Endothelial cell of umbilical vein (primary cell): ENCODE results near the gene SCYL2. TPM values are rescaled to one million over a fixed set of nuclear protein-coding genes. Genes with fewer than 3 reads are reported as not detected.
"Not testable (repeated sequence)": the region's sequence is repeated elsewhere in the genome, so short reads cannot be mapped to it uniquely, and the experiment has no call there.

Experiments
- BruUV-seq: library from RNA; stranded (reverse); fragments of 400-500 nt; replicated peaks from 2 replicates; lab custom pipeline; 2021; lab: Mats Ljungman, UMichigan
- CTCF ChIA-PET: fragments of 300-600, 350-600 bp; sonication (Branson Sonifier 250); formaldehyde crosslinking; loops from one replicate; lab custom pipeline; 2021; ENCODE audit warnings: antibody characterized with exemption, inconsistent platforms; lab: Charles Lee
- POLR2A ChIA-PET: fragments of 300-600, 350-600 bp; sonication (Branson Sonifier 250); formaldehyde crosslinking; loops from one replicate; lab custom pipeline; 2021; ENCODE audit warnings: antibody characterized with exemption, inconsistent platforms; lab: Charles Lee
- DNase-seq: peaks from one replicate; pipeline ENCODE4 v3.0.0-alpha.2; 2011; ENCODE audit warnings: low read depth, low spot score
- FAIRE-seq: peaks from 2 replicates; lab custom pipeline; 2011; peaks lifted over from hg19 to GRCh38; lab: Jason Lieb, UNC
- H2AFZ ChIP-seq: 2 replicates; pipeline ENCODE4 v1.6.0; 2012; ENCODE audit warnings: low read depth, low read length, control low read depth, inconsistent platforms
- H3K27ac ChIP-seq: 2 replicates; pipeline ENCODE4 v1.5.1; 2011; ENCODE audit warnings: low read depth, mild to moderate bottlenecking, control low read depth, low read length, moderate library complexity; ENCODE audit not compliant: insufficient read depth
- H3K27me3 ChIP-seq, 2 experiments: 2 replicates each; pipeline versions ENCODE4 v1.6.0 to v1.6.1; 2011; ENCODE audit warnings: low read length in 2 of 2, mixed read lengths in 1 of 2; ENCODE audit not compliant: control insufficient read depth in 2 of 2, insufficient read depth in 2 of 2
- H3K36me3 ChIP-seq, 2 experiments: 2 replicates in 1 of 2; 3 replicates in 1 of 2; pipeline ENCODE4 v1.5.1; 2011; ENCODE audit warnings: low read length in 2 of 2, mild to moderate bottlenecking in 1 of 2, moderate library complexity in 1 of 2; ENCODE audit not compliant: control insufficient read depth in 2 of 2, insufficient read depth in 2 of 2; ENCODE audit errors: extremely low read depth in 1 of 2
- H3K4me1 ChIP-seq: 3 replicates; pipeline ENCODE4 v1.5.1; 2011; ENCODE audit warnings: mild to moderate bottlenecking, low read length; ENCODE audit not compliant: control insufficient read depth, insufficient read depth; ENCODE audit errors: extremely low read depth
- H3K4me2 ChIP-seq: 2 replicates; pipeline ENCODE4 v1.6.1; 2011; ENCODE audit warnings: low read length, control low read depth, mixed read lengths; ENCODE audit not compliant: insufficient read depth
- H3K4me3 ChIP-seq, 3 experiments: fragments of 200-600 bp in 1 of 3; sonication (generic), shearing (Covaris generic) in 1 of 3; replicated peaks in 1 of 3; 2 replicates each; pipeline ENCODE4 v1.5.1; 2011 to 2016; ENCODE audit warnings: control low read depth in 3 of 3, low read length in 3 of 3, mild to moderate bottlenecking in 2 of 3, inconsistent platforms in 1 of 3, low read depth in 1 of 3, moderate library complexity in 1 of 3; ENCODE audit not compliant: insufficient read depth in 1 of 3
- H3K79me2 ChIP-seq: 2 replicates; pipeline ENCODE4 v1.6.0; 2012; ENCODE audit warnings: low read length, inconsistent platforms; ENCODE audit not compliant: control insufficient read depth, insufficient read depth
- H3K9ac ChIP-seq: replicated peaks from 2 replicates; pipeline ENCODE3; 2011; ENCODE audit warnings: low read length, control low read depth; ENCODE audit not compliant: insufficient read depth; ENCODE audit errors: extremely low read depth
- H3K9me1 ChIP-seq: replicated peaks from 3 replicates; pipeline ENCODE4 v1.6.0; 2011; ENCODE audit warnings: mild to moderate bottlenecking, low read length; ENCODE audit not compliant: control insufficient read depth, insufficient read depth; ENCODE audit errors: extremely low read depth
- H3K9me3 ChIP-seq: replicated peaks from 2 replicates; pipeline ENCODE4 v1.5.1; 2012; ENCODE audit warnings: low read length, inconsistent platforms; ENCODE audit not compliant: control insufficient read depth, insufficient read depth
- H4K20me1 ChIP-seq: replicated peaks from 2 replicates; pipeline ENCODE3; 2011; ENCODE audit warnings: mild to moderate bottlenecking, low read length; ENCODE audit not compliant: control insufficient read depth, insufficient read depth; ENCODE audit errors: extremely low read depth
- CTCF ChIP-seq, 2 donors: IDR thresholded peaks; 1 replicate in 1 of 2; 2 replicates in 1 of 2; pipeline ENCODE4 v1.5.1; 2011; ENCODE audit warnings: low read length in 2 of 2, mild to moderate bottlenecking in 2 of 2, moderate library complexity in 2 of 2, control low read depth in 1 of 2, inconsistent platforms in 1 of 2, low read depth in 1 of 2; ENCODE audit not compliant: insufficient read depth in 1 of 2; ENCODE audit errors: extremely low read depth in 1 of 2
- EZH2 ChIP-seq: IDR thresholded peaks from 2 replicates; pipeline ENCODE4 v1.6.1; 2012; ENCODE audit warnings: borderline replicate concordance, low read depth, mild to moderate bottlenecking, moderate library complexity, low read length, inconsistent platforms; ENCODE audit not compliant: severe bottlenecking
- FOS ChIP-seq: IDR thresholded peaks from 2 replicates; pipeline ENCODE4 v1.6.1; 2011; ENCODE audit warnings: mild to moderate bottlenecking, low read length, moderate library complexity, borderline replicate concordance; ENCODE audit not compliant: insufficient read depth
- GATA2 ChIP-seq: IDR thresholded peaks from 2 replicates; pipeline ENCODE4 v1.7.0; 2011; ENCODE audit warnings: low read depth, mild to moderate bottlenecking, moderate library complexity, mixed read lengths, low read length; ENCODE audit not compliant: insufficient read length, insufficient read depth
- JUN ChIP-seq: IDR thresholded peaks from 2 replicates; pipeline ENCODE4 v1.6.1; 2011; ENCODE audit warnings: borderline replicate concordance, low read depth; ENCODE audit not compliant: insufficient read length, insufficient read depth
- MAX ChIP-seq: IDR thresholded peaks from 2 replicates; pipeline ENCODE4 v1.6.1; 2011; ENCODE audit not compliant: insufficient read depth, insufficient read length
- MYC ChIP-seq: IDR thresholded peaks from one replicate; pipeline ENCODE4 v1.6.1; 2011; ENCODE audit warnings: mild to moderate bottlenecking, low read depth, low read length
- POLR2A ChIP-seq: IDR thresholded peaks from 2 replicates; pipeline ENCODE4 v1.6.1; 2012; ENCODE audit warnings: low read depth, mild to moderate bottlenecking, control low read depth, low read length
- POLR2AphosphoS5 ChIP-seq: IDR thresholded peaks from 2 replicates; pipeline ENCODE4 v1.6.1; 2012; ENCODE audit warnings: low read depth, mild to moderate bottlenecking, control low read depth, low read length, moderate library complexity; ENCODE audit not compliant: insufficient read depth
- dilution Hi-C: fragments of 300-500 bp; cut with MboI; formaldehyde crosslinking; loops from one replicate; pipeline ENCODE4 v1.15.0; 2019; ENCODE audit warnings: low sequenced_read_pairs; ENCODE audit not compliant: extremely low pct_ligation_motif_present
- intact Hi-C: fragments of 100-400 bp; cut with micrococcal nuclease; formaldehyde crosslinking; loops from one replicate; pipeline ENCODE4 v1.10.0; 2022
- polyA plus RNA-seq, 4 experiments: library from polyadenylated mRNA; depleted of rRNA in 3 of 4; stranded (reverse) in 3 of 4; unstranded in 1 of 4; fragments of >200 nt; gene quantifications; 2 replicates each; pipeline versions ENCODE4 v1.2.1 to v1.2.3, GENCODE V29; 2011 to 2012; ENCODE audit warnings: missing spikeins in 1 of 4
- total RNA-seq: library from RNA; stranded (reverse); gene quantifications from 2 replicates; pipeline ENCODE4 v1.2.3, GENCODE V29; 2021

Gene SCYL2
- total and polyA plus RNA-seq, 2 donors (not counting 3 experiments of a cell fraction or from before 2014, with no cell fraction given) = 12.5 to 41.4 TPM

DNA sequence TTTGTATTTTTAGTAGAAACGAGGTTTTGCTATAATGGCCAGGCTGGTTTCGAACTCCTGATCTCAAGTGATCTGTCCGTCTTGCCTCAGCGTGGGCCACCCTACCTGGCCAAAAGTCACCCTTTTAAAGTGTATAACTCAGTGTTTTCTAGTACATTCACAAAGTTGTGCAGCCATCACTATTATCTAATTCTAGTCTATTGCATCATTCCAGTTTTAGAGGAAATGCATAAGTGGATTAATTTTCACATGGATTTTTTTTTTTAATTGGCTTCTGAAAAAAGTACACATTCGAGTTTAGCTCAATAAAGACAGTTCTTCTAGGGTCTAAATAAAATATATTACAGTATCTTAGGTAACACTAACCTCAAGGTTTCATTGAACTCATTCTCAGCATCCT, 3.8 kb upstream of the SCYL2 start:
- TF ChIP-seq POLR2A (no peak), EZH2 (no peak), JUN (no peak), CTCF (IDR thresholded peaks at IDR 0.05; ENCODE audit: extremely low read depth in 1 of 2, insufficient read depth in 1 of 2, low read depth in 1 of 2, low read length in 2 of 2) (no peak), FOS (no peak), GATA2 (no peak), POLR2AphosphoS5 (no peak), MYC (no peak), MAX (no peak)
- Histone ChIP-seq H4K20me1 (no peaks in the 10 kb centered on the region), H3K4me2 (no peak overlapping the region), H3K27ac (no peak overlapping the region), H3K9ac (no peak overlapping the region), H3K4me3 (no peak overlapping the region), H3K4me1 (peaks cover 5% of the 10 kb centered on the region), H3K9me3 (no peaks in the 10 kb centered on the region), H3K79me2 (peaks cover 7% of the 10 kb centered on the region), H3K27me3 (no peaks in the 10 kb centered on the region), H2AFZ (no peak overlapping the region), H3K36me3 (no peaks in the 10 kb centered on the region), H3K9me1 (no peaks in the 10 kb centered on the region)
- intact Hi-C loops = no loop called here
- ChIA-PET POLR2A (no interaction called here), CTCF (no interaction called here)
- DNase-seq (no peak), FAIRE-seq (no peak)
- dilution Hi-C loops = no loop called here
- BruUV-seq = no TSS peak

DNA sequence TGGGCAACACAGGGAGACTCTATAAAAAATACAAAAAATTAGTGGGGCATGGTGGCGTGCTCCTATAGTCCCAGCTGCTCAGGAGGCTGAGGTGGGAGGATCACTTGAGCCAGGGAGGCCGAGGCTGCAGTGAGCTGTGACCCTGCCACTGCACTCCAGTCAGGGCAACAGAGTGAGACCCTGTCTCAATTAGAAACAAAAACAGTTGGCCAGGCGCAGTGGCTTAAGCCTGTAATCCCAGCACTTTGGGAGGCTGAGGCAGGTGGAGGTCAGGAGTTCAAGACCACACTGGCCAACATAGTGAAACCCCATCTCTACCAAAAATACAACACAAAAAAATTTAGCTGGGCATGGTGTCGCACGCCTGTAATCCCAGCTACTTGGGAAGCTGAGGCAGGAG, 1.9 kb upstream of the SCYL2 start:
- CTCF ChIA-PET = interaction anchor here (1.1 kb wide), 1 partner anchor 36 kb away, joined by 4 read pairs; no protein-coding TSS in a partner anchor
- DNase-seq, dilution Hi-C loops, H3K9me3 ChIP-seq, H3K9me1 ChIP-seq, H3K36me3 ChIP-seq, H3K27ac ChIP-seq, H2AFZ ChIP-seq, H3K9ac ChIP-seq, H3K4me2 ChIP-seq, POLR2A ChIA-PET, FAIRE-seq, BruUV-seq, H3K4me3 ChIP-seq, H4K20me1 ChIP-seq, H3K27me3 ChIP-seq: not testable (repeated sequence)
- peaks cover 24% of the 10 kb centered on the region for H3K79me2 ChIP-seq
- intact Hi-C loops = loop anchor here (5.0 kb wide), 1 partner anchor 47 kb away; no protein-coding TSS in a partner anchor
- H3K4me1 ChIP-seq = peaks cover 19% of the 10 kb centered on the region
